Osteoblast (primary cell): ENCODE data around the gene KIF1B. TPM values are rescaled to one million over a fixed set of nuclear protein-coding genes. Genes with fewer than 3 reads are reported as not detected.
A peak's percentile ranks its signal among the peaks of the same experiment; 100 is the strongest.

ENCODE experiments used
- DNase-seq: peaks from one replicate; pipeline ENCODE4 v3.0.0; 2011; ENCODE audit warnings: low spot score, mixed read lengths; ENCODE audit not compliant: insufficient read length; ENCODE audit errors: missing footprints
- H2AFZ ChIP-seq: 2 replicates; pipeline ENCODE4 v1.6.0; 2011; ENCODE audit warnings: mild to moderate bottlenecking, low read length
- H3K27ac ChIP-seq: 2 replicates; pipeline ENCODE4 v1.5.1; 2011; ENCODE audit warnings: mild to moderate bottlenecking, low read depth, low read length, moderate library complexity
- H3K27me3 ChIP-seq: 2 replicates; pipeline ENCODE4 v1.6.0; 2012; ENCODE audit warnings: mild to moderate bottlenecking, control low read depth, inconsistent platforms, low read length, moderate library complexity; ENCODE audit not compliant: insufficient read depth
- H3K36me3 ChIP-seq: 2 replicates; pipeline ENCODE4 v1.5.1; 2011; ENCODE audit warnings: mild to moderate bottlenecking, low read length, control low read depth, moderate library complexity; ENCODE audit not compliant: insufficient read depth
- H3K4me1 ChIP-seq: 2 replicates; pipeline ENCODE4 v1.5.1; 2011; ENCODE audit warnings: mild to moderate bottlenecking, low read length, control low read depth, moderate library complexity; ENCODE audit not compliant: insufficient read depth
- H3K4me2 ChIP-seq: 2 replicates; pipeline ENCODE4 v1.6.0; 2011; ENCODE audit warnings: mild to moderate bottlenecking, low read length; ENCODE audit not compliant: insufficient read depth
- H3K4me3 ChIP-seq: fragments of 200-600 bp; sonication (generic); 3 replicates; pipeline ENCODE4 v1.5.1; 2012; ENCODE audit warnings: mild to moderate bottlenecking, low read length, inconsistent platforms; ENCODE audit not compliant: insufficient read depth
- H3K79me2 ChIP-seq: 2 replicates; pipeline ENCODE4 v1.6.0; 2012; ENCODE audit warnings: mild to moderate bottlenecking, low read length, control low read depth, inconsistent platforms; ENCODE audit not compliant: insufficient read depth
- H3K9me3 ChIP-seq: 2 replicates; pipeline ENCODE4 v1.5.1; 2011; ENCODE audit warnings: low read depth, low read length, control low read depth
- H4K20me1 ChIP-seq: 2 replicates; pipeline ENCODE4 v1.6.0; 2012; ENCODE audit warnings: mild to moderate bottlenecking, low read length, control low read depth; ENCODE audit not compliant: insufficient read depth
- total RNA-seq: library from RNA; depleted of rRNA; stranded (reverse); fragments of >200 nt; gene quantifications from 2 replicates; pipeline ENCODE4 v1.2.3, GENCODE V29; 2012
- TF ChIP-seq, protein P1 (sequence below): IDR thresholded peaks from 2 replicates; pipeline ENCODE4 v1.5.1; 2011; ENCODE audit warnings: mild to moderate bottlenecking, low read depth, low read length, moderate library complexity; ENCODE audit errors: extremely low read depth

KIF1B gene
- total RNA-seq, 1 donor = 35.8 TPM

- DNase-seq = no peak
- no peak overlapping the region for H3K4me3 ChIP-seq
- H3K36me3 ChIP-seq = peaks cover 46% of the 10 kb centered on the region
- H3K9me3 ChIP-seq = no peaks in the 10 kb centered on the region
- no peaks in the 10 kb centered on the region for H3K27me3 ChIP-seq
- H3K27ac ChIP-seq = no peak overlapping the region
- peaks cover 3% of the 10 kb centered on the region for H3K4me1 ChIP-seq
- H3K4me2 ChIP-seq = no peak overlapping the region
- H2AFZ ChIP-seq = no peak overlapping the region
- H3K79me2 ChIP-seq = no peaks in the 10 kb centered on the region
- TF ChIP-seq, protein P1, sequence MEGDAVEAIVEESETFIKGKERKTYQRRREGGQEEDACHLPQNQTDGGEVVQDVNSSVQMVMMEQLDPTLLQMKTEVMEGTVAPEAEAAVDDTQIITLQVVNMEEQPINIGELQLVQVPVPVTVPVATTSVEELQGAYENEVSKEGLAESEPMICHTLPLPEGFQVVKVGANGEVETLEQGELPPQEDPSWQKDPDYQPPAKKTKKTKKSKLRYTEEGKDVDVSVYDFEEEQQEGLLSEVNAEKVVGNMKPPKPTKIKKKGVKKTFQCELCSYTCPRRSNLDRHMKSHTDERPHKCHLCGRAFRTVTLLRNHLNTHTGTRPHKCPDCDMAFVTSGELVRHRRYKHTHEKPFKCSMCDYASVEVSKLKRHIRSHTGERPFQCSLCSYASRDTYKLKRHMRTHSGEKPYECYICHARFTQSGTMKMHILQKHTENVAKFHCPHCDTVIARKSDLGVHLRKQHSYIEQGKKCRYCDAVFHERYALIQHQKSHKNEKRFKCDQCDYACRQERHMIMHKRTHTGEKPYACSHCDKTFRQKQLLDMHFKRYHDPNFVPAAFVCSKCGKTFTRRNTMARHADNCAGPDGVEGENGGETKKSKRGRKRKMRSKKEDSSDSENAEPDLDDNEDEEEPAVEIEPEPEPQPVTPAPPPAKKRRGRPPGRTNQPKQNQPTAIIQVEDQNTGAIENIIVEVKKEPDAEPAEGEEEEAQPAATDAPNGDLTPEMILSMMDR = peak; percentile 85
- H4K20me1 ChIP-seq = no peaks in the 10 kb centered on the region
Observed at GRCh38 chr1:10338047-10338446, 127.7 kb downstream of the KIF1B start.

DNA sequence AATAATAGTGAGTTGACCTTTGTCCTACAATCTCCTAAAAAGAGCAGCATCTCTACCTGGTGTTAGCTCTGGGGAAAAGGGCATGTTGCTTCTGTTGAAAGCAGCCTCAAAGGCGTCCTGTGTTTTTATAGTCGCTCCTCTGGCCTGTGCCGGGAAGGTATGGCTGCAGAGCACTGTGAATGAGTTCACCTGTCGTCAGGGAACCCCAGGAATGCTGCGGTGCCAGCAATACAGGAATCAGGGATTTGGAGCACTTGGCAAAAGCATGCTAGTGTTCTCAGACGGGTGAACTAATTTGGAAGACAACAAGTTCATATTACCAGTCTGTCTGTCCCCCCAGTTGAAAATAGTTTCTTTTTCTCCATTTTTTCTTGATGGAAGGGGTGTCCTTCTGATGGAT lies 128.2 kb downstream of the KIF1B start:
- H3K27me3 ChIP-seq = no peaks in the 10 kb centered on the region
- H3K4me1 ChIP-seq = peaks cover 3% of the 10 kb centered on the region
- no peak overlapping the region for H3K27ac ChIP-seq
- TF ChIP-seq, protein P1 = no peak
- H3K79me2 ChIP-seq = no peaks in the 10 kb centered on the region
- H4K20me1 ChIP-seq = no peaks in the 10 kb centered on the region
- no peak overlapping the region for H3K4me3 ChIP-seq
- DNase-seq = no peak
- no peak overlapping the region for H3K4me2 ChIP-seq
- H3K9me3 ChIP-seq = no peaks in the 10 kb centered on the region
- H3K36me3 ChIP-seq = peaks cover 47% of the 10 kb centered on the region
- H2AFZ ChIP-seq = no peak overlapping the region

DNA sequence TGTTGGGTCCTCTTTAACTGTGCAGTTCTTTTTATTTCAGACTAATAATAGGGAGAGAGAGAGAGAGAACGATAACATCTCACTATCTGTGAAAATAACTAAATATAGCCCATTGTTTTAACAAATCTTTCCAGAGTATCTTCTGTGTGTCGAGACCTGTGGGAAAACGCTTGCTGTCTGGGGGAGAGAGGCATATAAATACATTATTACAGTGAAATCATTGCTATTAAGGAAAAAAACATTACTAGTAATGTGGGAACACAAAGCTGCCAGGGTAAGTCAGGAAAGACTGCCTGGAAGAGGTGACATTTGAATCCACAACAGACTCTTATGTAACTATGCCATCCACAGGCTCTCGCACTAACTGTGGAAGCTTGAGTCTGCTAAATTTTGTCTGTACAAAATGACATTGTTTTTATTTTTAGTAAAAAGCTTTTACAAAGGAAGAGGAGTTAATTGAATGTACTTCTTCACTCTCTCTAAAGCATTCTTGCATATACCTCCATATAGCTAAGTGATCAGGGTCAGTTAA lies 128.7 kb downstream of the KIF1B start:
- no peak overlapping the region for H3K27ac ChIP-seq
- H3K4me2 ChIP-seq = no peak overlapping the region
- H3K36me3 ChIP-seq = peaks cover 51% of the 10 kb centered on the region
- no peak overlapping the region for H3K4me3 ChIP-seq
- no peaks in the 10 kb centered on the region for H3K9me3 ChIP-seq
- TF ChIP-seq, protein P1 = no peak
- H4K20me1 ChIP-seq = no peaks in the 10 kb centered on the region
- no peaks in the 10 kb centered on the region for H3K27me3 ChIP-seq
- no peak for DNase-seq
- H3K4me1 ChIP-seq = peaks cover 3% of the 10 kb centered on the region
- H3K79me2 ChIP-seq = no peaks in the 10 kb centered on the region
- no peak overlapping the region for H2AFZ ChIP-seq

- Histone ChIP-seq H3K4me2 (no peak overlapping the region), H3K27ac (no peak overlapping the region), H3K9me3 (no peaks in the 10 kb centered on the region), H2AFZ (no peak overlapping the region), H3K36me3 (peaks cover 46% of the 10 kb centered on the region), H3K4me1 (peaks cover 3% of the 10 kb centered on the region), H4K20me1 (no peaks in the 10 kb centered on the region), H3K79me2 (no peaks in the 10 kb centered on the region), H3K4me3 (no peak overlapping the region), H3K27me3 (no peaks in the 10 kb centered on the region)
- DNase-seq = no peak
- TF ChIP-seq, protein P1 = no peak
Observed at GRCh38 chr1:10339815-10340214, 129.4 kb downstream of the KIF1B start.
